ENCODE results near the gene APOB.

The APOB gene

DNA sequence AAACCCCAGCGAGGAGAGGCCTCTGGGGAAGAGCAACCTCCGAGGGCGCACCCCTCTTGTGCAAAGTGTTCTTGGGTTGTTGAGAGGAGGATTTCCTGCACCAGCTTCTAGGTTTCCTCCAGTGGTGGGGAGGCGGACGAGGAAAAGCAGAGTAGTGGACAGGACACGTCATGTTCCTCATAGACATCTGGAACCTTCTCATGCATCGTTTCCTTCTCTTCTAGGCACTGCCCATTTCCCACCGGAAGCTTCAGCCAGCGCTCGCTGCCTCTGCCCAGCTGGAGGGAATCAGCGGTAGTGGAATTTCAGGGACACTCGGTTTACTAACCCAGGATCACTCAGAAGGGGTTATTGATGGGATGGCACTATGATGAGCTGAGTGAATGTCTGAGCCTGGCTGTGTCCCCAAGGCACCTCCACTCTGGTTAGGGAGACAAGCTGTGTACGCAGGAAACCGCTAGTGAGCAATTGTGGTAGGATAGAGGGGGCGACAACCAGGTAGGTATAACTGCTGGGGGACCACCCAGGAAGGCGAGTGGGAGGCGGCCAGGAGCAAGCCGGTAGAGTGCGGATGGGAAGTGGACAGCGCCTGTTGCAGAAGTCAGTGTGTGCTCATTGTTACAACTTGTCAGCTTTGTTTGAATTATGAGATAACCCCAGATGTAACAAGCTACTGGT is 960 bp upstream of the APOB start:
- DNase-seq: no peak

DNA sequence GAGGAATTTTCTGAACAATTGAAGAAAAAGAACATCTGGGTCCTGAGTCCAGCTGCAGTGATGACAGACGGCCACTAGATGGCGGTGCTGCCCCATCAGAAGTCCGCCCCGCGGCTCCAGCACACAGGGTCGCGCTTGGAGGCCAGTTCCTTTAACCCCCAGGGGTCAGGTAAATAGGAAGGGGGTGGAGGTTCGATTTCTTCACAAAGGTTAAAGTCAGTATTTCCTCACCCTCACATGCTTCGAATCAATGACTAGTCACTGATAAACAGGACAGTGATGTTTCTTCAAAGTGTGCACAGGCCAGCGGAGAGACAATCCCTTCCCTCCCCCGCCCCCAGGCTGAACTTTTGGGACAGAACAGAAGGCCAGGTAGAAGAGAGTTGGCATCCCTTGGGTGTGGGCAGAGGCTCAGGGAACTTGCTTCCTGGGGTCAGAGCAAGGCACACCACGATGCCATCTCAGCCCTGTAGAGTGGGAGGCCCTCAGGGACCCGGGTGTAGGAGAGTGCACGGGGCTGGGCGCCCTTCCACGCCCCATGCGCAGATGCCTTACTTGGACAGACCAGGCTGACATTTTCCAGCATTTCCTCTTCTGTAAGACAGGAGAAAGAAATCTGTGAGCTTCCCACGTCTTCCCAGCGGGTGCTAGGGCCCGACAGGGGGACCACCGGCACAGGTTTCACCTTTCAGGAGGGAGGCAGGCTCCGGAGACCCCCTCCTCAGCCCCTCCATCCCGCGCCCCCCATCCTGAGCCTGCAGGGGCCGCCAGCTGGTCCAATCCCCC is 722 bp downstream of the APOB start:
- peak; percentile 40 to 44 for DNase-seq

DNA sequence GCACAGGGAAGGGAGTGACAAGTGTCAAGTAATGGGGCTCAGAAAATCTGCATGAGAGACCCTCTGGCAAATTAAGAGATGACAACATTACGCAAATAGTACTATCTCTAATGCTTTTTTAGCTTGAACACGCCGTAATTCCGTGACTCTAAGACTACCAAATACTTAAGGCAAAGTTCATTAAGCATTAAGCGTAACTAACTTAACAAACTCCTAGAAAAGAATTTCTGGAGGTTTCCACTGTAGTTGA is 1.2 kb downstream of the APOB start:
- DNase-seq: no peak

DNA sequence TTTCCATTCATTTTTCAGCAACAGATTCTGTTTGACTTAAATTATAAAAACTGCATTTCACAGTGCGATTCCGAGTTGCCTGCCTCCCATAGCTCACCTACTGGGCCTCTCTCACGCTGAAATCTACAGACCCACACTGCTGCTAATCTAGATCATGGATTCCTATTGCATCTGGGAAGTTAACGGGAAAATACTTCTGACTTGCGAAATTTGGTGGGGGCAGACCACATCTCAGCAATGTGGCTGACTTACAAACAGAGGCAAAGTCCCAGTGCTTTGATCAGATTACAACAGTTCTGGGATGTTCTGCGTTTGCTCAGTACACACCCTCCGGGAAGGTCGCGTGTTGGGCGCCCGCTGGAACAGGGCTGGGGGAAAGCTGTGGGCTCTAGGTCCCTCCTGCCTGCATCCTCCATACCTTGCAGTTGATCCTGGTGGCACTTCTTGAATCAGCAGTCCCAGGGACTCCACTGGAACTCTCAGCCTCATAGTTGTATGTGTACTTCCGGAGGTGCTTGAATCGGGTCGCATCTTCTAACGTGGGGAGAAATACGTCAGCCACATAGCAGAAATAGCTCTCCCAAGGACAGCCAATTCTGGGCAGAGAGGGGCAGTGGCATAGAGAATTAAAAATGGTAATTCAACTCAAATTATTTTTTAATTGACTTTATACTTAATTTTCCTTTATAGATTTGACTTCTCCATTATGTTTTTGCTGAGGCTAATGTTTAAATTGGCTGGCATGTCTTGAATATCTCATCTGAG is 1.7 kb downstream of the APOB start:
- DNase-seq: no peak

DNA sequence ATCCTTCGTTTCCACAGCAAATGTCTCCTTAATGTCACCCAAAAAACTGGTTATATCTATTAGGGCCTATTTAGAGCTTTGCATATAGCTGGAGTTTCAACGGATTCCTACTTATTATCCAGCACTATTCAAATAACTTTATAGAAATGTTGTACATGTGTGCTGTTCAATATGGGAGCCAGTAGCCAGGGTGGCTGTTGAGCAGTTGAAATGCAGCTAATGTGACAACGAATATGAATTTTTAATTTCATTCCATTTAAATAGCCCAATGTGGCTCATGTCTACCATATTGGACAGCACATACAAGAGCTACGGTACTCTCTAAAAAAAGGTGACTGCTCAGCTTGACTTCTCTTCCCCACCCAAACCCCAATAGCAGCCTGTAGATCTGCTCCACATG is 2.4 kb downstream of the APOB start:
- no peak for DNase-seq

DNA sequence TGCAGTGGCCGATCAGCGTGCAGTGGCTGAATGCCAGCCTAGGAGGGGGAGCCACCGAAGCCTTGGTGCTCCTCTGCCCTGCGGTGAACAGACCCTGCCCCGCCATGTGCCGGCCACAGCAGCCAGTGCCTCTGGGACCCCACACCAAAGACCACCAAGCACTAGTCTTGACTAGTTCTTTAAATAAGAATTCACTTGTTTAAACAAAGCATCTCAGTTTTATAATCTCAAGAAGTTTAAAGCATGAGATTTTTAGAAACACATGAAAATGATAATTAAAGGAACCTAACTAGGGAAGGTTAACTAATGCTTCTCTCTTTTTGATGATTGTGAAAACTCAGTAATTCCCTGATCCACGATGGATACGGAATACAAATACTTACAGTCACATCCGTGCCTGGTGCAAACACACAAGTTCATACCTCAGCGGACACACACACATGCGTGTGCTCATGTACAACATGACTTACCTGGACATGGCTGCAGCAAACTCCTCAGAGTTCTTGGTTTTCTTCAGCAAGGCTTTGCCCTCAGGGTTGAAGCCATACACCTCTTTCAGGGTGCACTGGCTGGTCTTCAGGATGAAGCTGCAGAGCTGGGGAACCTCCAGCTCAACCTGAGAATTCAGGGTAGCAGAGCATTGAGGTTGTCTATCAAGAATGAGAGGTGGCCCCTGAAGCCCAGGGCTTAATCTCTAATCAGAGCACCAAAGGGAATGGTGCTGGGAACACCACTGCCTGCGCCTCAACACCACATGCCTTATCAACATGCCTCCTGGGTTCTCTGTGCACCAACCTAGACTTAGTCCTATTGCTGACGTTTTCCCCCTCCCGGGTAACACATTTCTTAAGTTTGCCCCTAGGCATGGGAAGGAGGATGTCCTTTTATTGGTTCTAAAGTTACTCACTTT is 3.1 kb downstream of the APOB start:
- DNase-seq: no peak

DNA sequence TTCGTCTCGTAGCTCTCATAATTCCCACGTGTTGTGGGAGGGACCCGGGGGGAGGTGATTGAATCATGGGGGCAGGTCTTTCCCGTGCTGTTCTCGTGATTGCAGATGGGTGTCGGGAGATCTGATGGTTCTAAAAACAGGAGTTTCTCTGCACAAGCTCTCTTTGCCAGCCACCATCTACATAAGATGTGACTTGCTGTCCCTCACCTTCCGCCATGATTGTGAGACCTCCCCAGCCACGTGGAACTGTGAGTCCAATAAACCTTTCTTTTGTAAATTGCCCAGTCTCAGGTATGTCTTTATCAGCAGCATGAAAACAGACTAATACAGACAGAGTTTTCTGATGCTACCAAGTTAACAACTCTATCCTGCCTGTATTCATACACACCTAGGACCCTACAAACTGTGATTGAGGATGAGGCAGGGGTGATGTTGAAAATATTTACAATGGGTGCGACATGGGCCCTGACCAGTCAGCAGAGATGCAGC is 3.9 kb downstream of the APOB start:
- DNase-seq: no peak

DNA sequence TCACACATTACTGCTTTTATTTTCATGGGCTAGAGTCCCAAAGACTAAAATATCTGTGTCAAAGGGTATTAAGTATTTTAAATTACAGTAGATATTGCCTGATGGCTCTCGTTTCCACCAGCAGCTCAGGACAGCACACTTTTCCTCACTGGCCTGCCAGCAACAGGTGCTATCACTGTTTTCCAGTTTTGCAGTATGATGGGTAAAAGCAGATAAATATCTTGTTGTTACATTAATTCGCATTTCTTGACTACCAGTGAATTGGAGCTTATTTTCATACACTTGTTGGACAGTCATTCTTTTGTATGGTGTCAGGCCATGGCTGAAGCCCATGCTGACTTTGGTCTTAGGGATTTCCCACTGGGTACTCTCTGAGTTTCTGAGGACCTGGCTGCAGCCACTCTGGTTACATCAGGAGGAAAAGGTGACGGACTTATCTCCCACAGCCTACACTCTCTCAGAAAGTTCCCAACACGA is 4.8 kb downstream of the APOB start:
- DNase-seq: no peak

DNA sequence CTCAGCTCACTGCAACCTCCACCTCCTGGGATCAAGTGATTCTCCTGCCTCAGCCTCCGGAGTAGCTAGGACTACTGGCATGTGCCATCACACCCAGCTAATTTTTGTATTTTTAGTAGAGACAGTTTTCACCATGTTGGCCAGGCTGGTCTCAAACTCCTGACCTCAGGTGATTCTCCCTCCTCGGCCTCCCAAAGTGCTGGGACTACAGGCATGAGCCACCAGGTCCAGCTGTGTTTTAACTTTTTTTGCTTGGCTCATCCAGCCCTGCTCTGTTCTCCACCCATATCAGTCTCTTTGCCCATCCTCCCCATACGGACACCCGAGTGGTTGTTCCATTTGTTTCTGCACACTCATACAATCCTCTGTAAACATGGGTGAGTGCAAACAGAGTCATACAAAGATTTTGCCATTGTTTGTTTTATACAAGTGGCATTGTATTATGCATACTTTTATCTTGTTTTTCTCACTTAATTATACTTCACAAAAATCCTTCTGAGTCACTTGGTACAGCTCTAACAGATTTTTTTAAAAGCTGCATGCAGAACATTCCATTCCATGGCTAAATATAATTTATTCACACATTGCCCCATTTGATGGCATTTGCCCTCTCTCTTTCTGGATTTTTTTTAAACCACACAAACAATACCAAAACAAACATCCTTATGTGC is 5.3 kb downstream of the APOB start:
- DNase-seq: no peak

DNA sequence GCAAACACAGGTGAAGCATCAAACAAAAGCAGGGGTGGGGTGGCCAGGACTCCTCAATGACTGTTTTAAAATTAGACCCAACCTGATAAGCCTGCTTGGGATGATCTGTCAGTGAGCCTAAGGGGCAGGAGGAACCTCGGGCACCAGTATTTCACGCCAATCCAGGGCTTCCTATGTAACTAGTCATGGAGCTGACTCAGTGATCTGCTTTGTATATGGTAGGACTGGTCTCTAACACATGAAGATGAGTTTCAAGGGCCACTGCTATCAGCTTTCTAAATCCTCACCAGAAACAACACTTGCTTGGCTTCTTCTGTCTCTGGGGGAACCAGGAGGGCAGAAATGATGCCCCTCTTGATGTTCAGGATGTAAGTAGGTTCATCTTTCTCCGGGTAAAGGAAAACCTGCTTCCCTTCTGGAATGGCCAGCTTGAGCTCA is 6.2 kb downstream of the APOB start:
- no peak for DNase-seq

DNA sequence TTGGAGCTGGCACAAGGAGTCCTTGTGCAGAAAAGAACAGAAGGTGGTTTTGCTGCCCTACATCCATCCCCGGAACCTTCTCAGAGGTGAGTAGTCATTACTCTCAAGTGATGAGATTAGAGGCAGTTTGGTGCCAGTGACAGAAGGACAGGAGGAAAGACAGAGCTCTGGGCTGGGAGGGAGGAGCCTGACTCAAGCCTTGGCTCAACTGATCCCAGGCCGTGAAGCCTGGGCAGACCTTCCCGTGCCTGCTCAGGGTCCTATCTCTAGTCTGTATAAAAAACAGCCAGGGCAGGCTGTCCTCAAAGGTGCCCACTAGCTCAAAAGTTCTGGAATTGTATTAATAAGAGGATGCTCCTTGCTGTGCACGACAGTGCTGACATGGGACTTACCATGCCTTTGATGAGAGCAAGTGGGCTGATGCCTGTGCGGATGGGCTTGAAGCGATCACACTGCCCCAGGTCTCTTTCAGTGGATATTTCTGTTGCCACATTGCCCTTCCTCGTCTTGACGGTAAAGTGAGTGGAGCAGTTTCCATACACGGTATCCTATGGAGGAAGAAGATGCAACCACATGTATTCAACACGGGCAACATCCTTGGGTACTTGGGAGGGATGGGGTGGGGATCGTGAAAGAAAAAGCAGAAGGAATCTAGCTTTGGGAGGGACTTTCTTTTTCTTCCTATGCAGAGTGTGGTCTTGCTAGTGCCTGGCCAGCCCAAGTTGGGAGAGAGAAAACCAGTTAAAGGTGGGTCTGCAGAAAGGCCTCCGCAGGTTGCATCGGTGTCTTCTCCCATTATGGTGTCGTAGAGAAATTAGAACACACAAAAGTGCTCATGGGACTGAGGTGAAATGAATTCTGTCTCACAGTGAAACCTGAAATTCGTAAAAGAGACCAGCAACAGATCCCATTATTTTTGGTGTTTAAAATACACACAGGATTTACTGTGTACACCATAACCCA is 6.9 kb downstream of the APOB start:
- DNase-seq: no peak

DNA sequence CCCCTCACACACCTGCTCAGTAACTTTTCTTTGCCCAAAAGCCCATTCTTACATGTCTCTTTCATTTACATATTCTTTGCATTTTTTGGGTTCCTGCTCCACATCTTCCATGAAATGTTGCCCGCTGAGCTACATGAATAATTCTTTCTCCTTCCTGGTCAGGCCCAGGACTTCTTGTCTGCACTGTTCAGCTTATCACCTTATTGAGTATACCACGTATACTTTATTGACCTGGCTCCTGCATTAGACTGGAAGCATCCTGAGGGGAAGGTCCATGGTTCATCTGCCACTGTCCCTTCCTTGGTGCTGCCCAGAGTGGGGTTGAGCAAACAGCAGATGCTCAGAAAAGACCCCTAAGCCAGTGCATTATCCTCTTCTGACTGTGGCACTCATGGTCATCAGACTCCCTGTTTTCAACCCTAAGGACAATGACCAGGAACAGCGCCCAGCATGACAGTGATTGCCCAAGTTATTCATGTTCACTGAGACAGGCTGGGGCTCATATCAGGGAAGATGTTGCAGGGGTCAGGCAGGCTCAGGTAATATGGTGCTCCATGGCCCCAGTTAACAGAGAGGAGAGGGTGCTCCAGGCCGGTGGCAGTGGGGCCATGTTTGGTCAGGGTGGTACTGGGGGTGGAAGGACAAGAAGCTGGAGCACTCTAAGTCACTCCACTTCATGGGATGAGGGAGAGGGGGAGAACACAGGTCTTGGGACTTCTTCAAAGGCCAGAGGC is 7.7 kb downstream of the APOB start:
- no peak for DNase-seq

DNA sequence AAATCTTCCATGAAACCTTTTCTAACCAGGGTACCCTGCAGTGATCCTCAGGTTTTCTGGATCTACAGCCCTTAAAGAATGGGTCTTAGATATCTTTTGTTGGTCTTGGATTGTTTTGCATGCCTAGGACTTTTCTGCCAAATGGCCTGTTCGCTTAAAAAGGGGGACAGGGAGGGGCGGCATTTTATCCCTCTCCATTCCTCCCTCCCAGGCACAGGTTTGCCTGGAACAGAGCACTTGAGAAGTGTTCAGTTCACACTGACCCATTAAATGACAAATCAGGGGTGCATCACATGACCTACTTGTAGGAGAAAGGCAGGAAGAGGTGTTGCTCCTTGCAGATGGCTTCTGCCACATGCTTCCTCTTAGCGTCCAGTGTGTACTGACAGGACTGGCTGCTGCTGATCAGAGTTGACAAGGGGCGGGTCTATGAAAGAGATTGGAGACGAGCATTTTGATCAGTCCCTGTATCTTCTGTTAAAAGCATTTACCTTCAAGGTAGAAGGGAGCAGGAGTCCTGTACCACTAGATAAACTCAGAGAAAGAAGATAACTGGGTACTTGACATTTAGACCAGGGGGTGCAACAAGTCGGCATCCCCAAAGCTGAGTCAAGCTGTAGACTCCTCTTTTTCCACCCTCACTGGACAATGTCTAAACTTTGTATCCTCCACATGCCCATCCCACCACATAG is 8.4 kb downstream of the APOB start:
- DNase-seq: no peak

DNA sequence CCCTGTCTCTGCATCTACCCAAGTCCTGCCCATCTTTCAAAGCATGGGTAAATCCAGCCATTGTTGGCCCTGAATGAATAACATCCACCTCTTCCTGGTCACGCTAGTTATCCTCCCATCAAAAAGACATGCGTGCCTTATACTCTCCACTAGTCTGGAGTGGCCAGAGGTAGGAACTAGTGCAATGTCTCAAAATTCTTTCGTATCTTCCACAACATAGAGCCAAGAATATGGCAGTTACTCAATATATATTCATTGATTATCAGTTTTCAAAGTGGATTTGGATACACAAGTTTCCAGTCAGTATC is 8.9 kb downstream of the APOB start:
- no peak for DNase-seq

DNA sequence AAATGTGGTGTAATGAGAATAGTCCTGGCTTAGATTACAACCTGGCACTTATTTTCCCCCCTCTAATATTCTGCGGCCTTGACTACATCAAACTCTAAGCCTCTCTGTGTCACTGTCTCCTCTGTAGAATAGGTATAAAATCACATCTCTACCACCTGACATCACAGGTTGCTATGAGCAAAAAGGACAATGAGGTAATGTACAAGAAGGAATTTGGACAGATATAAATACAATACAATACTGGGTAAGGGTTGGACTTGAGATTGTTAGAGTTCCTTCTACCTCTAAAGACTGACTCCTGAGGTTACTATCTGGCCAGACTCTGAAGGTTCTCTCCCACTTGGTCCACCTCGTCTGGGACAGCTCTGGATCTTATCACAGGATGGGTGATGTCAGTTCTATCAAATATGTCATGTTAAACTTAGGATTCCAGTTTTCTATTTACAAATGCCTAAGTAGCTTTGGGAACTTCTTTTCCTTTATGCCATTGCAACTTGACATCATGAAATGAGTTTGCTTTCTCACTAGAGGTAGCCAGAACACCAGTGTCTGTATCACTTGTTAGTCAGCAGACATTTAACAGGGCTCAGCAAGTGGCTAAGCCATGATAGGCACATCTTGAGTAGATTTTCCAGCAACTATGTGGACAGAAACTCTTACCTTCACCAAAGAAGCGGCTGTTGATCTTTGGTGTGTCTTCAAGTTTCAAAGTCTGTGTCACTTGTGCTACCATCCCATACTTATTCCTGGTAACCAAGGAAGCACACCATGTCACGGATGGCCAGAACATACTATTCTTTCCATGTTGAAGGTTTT is 9.5 kb downstream of the APOB start:
- no peak for DNase-seq

DNA sequence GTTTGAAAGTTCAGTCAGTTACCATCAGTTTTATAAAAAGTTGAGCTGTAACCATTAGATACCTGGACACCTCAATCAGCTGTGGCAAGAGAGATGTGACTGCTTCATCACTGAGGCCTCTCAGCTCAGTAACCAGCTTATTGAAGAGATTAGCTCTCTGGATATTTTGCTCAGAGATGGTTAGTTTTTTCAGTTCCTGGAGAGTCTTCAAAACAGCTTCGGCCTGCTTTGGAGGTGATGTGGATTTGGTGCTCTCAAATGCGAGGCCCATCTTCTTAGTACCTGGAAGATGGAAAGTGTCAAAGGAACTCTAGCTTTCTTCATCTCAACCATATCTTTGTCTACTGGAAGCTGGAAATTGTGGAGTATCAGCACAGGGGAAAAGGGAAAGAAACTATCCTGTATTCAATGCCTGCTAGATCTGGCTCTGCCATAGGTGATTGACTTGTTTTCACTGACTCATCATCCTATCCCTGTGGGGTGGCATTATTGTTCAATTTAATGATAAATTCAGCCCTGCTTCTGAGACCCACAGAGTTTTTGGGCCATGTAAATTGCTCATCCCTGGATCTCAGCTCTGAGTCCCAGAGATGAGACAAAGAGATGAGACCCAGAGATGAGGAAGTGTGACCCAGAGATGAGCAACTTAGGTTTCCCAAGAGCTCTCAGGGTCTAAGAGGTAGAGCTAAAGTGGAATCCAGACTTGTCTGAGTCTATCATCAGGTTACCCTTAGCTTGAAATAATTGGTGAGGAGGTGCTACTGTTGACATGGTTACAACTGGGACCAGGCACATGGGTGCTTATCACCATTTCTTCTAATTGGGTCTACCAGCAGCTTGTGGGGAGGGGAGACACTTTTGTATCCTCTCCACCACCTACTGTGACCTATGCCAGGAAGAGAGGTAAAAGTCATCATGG is 10.4 kb downstream of the APOB start:
- no peak for DNase-seq

DNA sequence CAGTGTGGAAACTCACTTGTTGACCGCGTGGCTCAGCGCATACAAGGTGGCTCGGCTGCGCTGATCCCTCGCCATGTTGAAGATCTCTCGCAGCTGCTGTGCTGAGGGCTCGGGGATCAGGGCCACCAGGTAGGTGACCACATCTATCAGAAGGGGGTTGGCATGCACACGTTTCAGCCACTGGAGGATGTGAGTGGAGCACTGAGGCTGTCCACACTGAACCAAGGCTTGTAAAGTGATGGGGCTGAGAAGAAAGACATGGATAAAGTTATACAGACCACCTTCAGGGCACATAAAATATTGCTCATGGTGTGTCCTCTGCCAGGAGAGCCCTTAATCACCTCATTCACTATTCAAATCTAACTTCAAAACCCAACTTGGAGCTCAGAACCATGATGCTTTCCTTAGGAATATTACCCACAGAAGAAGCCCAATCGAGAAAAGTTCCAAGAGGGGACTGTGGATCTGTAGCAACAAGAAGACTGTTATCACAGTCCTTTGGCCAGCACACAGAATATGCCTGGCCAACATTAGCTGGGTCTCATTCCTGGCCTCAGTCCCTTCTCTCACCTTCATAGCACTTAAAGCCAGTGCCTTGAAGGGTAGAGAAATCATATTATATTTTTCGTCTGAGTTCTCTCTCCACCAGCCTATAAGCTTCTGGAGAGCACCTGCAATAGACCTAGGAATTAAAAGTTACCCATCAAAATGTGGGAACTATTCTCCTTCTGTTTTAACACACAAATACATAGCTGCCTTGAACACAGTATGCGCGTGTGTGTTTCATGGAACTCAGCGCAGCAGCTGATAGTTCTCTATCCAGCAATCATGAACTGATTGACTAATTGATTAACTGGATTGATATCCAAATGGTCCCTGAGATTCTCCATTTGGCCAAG is 11.3 kb downstream of the APOB start:
- DNase-seq: no peak

All from CD4-positive, alpha-beta T cell treated with Interleukin-1 beta for 1 hour (primary cell).